Suppressor macrophage treated with lipopolysaccharide for 4 hours (primary cell): ENCODE measurements around the gene FAXDC2.
A peak's percentile ranks its signal among the peaks of the same experiment; 100 is the strongest.

ENCODE experiments used
- DNase-seq: peaks from one replicate; pipeline ENCODE4 v3.0.0-alpha.2; 2020

The FAXDC2 gene

DNA sequence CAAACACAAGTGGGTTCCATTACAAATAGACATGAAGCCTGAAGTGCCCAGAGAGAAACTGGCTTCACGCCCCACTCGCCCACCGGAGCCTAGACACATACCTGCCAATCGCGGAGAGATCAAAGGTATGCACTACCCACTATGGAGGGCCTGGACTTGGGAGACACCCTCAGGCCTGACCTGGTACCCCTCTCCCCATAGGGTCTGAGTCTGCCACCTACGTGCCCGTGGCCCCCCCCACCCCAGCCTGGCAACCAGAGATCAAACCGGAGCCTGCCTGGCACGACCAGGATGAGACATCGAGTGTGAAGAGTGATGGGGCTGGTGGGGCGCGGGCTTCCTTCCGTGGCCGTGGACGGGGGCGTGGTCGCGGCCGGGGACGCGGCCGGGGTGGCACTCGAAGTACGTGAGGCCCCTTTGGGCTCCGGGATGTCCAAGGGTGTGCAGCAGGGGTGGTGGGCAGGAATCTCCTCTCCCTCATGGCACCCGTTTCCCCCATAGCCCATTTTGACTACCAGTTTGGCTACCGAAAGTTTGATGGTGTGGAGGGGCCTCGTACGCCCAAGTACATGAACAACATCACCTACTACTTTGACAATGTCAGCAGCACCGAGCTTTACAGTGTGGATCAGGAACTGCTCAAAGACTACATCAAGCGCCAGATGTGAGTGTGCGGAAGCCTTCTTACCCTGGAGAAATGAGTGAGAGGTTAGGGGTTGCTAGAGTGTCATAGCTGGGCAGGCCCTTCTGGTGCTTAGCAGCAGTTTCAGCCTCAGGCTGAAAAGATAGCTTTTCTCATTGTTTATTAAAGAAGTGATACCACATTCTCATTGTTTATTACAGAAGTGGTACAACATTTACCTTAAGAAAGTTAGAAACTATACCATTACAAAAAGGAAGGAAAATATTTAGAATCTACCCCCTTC is 56.5 kb downstream of the FAXDC2 start:
- DNase-seq = no peak

DNA sequence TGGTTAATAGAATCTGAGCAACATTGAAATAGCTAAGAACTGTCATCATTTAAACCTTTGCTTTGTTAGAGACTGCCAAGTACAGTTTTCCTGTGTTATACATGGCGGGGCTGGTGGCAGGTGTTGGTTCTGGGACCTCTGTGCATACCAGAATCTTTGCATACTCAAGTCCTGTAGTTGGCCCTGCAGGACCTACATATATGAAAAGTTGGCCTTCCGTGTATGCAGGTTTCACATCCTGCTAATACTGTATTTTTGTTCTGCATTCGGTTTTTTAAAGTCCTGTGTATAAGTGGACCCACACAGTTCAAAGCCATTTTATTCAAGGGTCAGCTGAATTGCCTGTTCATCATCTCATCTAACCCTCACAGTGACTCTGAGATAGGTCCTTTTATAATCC is 58.9 kb downstream of the FAXDC2 start:
- DNase-seq = no peak

DNA sequence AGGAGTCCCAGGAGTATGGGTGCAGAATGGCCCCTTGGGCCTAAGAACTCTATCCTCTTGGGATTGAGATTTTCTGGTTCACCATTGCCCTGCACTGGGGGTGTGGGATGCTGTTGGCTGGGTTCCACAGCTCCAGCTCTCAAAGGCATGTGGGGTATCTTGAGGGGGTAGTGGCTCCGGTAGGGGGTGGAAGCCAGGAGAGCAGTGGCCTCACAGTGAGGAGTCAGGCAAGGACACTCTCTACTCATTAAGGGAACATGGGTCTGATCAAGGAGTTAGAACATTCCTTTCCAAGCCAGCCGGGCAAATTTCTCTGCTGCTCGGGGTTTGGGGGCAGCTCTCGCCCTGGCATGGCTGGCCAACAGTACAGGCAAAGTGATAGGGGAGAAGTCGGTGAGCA is 62.2 kb downstream of the FAXDC2 start:
- no peak for DNase-seq

DNA sequence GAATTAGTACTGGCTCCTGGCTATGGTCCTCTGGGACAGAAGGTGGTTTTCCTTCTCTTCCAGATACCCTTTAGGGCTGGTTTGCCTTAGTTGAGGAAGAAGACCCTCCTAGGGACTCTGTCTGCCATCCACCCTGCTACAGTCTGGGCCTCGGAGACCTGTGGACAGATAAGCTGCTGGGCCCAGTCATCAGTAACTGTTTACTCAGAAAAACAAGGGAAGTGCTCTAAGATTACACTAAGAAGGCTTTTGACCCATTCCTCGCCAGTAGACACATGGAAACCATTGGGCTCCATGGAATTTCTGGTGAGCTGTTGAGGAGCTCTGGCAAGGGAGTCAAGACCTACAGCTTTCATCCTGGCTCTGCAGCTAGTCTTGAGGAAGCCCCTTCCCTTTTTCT is 64.0 kb downstream of the FAXDC2 start:
- DNase-seq = no peak

DNA sequence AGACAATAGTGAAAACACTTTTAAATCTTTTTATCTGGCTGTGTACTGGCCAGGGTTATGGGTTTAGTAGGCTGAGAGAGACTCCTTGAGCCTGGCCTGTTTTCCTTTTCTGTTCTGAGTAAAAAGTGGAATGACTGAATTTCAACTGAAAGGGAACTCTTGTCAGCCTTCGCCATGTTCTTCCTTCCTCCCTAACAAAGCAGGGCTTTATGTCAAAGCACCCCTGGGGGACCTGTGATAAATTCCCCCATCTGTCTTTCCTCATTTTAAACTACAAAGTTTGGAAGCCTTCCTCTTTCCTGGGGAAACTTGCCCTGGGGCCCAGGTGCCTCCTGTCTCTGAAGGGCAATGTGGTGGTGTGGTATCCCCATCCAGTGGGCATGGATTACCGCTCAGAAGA is 65.5 kb downstream of the FAXDC2 start:
- no peak for DNase-seq

DNA sequence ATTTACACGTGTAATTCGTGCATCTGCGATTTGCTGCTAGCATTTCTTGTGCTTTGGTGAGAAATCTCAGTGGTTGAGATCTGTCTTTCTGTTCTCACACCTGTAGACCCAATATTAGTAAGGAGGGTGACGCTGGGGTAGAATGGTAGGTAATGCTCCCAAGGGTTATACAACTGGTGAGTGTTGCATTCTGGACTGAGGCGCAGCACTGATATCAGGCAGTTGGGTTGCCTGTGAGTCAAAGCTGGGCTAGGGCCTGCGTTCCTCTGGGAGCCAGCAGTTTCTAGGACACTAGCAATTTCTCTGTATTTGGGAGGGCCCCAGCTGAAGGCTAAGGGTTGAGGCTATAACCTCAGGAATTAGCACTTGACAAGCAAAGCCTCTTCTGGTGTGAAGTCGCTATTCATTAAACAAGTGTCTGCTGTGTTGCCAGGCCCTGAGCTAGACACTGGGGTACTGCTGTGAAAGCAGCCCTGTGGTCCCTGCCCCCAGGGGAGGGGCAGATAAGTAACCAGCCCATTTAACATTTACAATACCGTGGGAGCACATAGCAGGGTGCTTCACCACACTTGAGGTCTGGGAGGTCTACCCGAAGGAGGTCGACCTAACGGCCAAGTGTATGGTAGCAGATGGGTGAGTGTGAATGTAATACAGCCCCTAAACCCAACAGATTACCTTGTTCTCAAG is 66.5 kb downstream of the FAXDC2 start:
- no peak for DNase-seq

DNA sequence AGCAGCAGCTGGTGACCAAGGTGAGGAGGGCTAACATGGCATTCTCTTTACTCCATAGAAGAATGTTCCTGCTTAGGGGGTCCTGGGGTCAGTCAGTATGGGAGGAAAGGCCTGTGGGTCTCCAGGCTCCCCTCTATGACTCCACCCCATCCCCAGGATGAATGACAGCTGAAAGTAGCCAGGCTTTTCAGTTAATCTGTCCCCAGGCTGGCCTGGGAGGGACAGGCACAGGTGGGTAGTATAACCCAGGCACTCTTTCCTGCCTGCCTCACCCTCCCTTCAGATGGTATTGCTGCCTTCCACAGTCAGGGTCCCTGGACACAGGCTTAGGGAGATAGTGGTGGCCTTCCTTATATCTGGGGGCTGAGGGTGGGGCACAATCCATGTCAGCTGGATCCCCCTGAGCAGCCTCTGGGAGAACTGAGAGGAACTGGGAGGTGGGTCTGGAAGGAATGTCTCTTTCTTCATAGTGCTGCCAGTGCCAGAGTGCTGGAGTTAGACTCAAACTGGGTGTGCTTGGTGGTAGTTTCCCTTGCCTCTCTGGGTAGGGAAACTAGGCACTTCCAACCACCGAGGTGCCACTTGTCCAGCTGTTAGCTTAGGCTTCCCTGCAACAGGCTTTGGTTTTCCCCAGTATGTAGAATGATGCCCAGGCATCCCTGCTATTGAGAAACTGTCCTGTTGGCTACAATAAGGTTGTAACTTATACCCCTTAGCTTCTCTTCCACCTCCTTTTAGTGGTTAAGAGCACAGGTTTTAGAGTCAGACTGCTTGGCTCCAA is 67.4 kb downstream of the FAXDC2 start:
- DNase-seq = no peak

DNA sequence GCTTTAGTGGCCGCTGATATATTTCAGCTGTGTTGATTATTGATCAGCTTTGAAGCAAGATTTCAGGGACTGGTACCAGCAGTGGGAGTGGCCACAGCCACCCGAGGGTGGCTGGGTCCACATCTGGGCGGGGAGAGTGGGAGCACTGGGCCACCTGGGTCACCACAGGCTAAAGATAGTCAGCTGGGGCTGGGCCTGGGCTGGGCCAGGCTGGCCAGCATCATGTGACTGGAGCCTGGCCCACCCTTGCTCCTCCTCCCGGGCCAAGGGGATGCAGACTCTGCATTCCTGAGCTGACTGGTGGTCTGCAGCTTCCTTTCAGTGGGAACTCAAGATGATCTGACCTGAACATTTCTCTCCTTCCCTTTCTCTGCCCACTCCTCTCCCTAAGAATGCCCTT is 68.1 kb downstream of the FAXDC2 start:
- DNase-seq = no peak

DNA sequence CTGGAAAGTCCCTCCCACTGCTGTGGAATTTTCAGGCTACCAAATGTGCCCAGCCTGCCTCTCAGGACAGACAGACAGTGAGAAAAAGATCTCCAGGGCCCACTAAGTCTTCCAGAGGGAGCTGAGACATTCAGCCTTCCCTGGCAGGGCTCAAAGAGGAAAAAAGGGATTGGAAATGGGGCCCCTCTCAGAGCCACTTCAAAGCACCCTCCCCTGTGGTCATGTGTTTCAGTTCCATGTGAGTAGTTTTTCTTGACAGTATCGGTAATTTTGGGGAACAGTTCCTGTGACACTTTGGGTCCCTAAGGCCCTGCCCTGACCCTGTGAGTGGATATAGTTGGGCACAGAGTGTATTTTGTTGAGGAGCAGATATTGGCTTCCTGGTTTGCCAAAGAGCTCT is 70.3 kb downstream of the FAXDC2 start:
- DNase-seq = no peak

DNA sequence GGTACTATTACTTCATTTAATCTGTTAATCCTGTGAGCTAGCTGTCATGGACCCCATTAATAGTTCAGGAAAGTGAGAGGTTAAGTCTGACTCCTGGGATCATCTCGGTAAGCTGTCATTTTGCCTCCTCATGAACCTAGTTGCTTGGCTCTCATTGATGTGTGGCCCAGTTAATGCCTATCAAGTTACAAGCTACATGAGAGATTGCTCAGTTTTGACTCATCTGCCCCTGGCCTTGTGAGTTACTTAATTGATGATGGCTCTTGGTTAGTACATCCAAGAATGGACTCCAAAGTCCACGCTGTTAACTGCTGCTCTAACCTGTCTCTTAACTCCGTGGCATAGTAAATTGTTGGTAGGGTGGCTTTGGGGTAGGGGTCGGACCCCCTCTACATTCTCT is 71.3 kb downstream of the FAXDC2 start:
- peak; percentile 31 for DNase-seq

DNA sequence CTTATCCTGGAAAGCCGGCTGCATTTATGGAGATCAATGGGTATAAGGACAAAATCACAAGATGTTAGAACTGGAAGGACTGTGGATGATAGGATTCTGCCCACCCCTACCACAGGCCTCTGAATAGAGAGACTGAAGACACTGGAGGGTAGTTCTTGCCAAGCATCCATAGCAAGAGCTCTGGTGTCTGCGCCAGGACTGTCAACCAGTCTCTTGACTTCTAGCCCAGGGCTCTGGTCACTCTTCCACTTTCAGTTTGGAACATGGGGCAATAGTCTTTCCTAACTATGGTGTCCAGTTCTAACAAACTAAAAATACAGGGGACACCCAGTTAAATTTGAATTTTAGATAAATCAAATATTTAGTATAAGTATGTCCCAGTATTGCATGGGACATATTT is 71.9 kb downstream of the FAXDC2 start:
- DNase-seq = peak; percentile 28

DNA sequence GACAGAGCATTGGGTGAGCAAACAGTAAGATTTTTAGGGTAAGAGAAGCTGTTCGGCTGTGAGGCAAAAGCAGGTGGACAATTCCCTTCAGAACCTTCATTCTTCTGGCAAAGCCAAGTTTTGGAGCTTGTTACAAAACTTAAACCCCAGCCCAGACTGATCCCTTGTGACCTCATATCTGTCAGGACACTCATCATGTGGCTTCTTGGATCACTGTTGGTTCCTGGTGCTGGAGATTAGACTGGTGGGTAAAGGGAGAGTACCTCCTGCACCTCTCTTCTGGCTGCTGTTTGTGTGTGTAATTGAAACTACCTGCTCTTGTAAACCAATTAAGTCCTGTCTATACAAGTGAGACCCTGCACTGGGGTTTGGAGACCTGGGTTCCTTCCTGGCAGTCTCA is 74.2 kb downstream of the FAXDC2 start:
- DNase-seq = peak; percentile 21

DNA sequence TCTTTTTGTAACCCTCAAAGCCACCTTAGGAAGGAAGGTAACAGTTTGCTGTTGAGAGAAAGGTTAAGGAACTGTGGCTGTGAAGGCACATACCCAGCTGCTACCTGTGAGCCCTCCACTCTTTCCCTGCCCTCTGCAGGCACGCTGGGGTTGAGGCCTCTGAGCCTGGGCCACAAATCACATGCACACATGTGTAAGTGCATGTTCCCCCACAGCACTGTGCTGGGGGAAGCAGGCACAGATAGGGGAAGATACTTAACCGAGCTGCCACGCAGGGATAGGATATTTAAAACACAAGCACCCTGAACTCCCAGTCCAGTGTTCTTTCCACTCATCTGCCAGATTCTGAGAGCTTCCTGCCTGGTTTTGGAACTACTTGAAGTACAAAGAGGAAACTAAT is 77.1 kb downstream of the FAXDC2 start:
- DNase-seq = no peak

DNA sequence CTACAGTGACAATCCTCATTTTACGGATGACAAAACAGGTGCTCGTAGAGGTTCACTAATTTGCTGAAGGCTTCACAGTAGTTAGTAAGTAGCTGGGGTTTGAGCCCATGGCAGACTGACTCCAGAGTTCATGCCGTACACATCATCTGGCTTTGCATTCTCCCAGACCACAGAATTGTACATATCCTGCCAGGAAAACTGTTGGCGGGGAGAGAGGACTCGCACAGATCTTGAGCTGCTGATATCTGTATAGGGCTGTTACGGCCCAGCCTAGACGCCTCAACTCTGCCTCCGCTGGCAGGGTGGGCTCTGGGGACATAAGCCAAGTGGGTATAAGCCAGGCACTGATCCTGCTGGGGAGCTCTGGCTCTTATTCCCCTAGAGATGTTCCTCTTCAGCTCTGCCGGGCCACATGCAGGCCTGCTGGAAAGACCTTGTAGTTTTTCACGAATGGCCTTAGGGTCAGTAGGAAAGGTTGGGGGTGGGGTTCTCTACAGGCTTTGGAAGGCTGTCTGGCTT is 79.0 kb downstream of the FAXDC2 start:
- no peak for DNase-seq

DNA sequence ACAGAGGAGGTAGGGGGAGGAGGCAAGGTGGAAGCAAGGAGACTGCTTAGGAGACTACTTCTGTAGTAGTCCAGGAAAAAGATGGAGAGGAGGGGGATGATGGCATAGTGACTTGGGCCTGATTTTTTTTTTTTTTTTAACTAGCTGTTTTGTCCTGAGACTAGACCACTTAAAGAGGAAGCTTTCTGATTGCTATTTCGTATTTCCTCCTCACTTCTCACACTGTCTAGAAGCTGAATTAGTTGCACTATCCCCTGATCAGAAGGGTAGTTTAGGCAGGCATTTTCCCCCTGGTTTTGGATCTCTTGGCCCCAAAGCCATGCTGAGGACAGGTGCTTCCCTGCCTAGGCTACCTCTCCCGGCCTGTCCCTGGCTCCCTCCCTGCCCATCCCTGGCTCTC is 80.3 kb downstream of the FAXDC2 start:
- DNase-seq = no peak
